GM12891 (cell line): Measurements from ENCODE around the gene METAP1.

Experiments used
- POLR2A ChIP-seq: IDR thresholded peaks from 2 replicates; pipeline ENCODE4 v1.6.1; 2011; ENCODE audit warnings: low read depth, low read length, control low read depth
- POLR2AphosphoS5 ChIP-seq: IDR thresholded peaks from 2 replicates; pipeline ENCODE4 v1.6.1; 2011; ENCODE audit warnings: low read depth, low read length, control low read depth
- TAF1 ChIP-seq: IDR thresholded peaks from 2 replicates; pipeline ENCODE4 v1.6.1; 2011; ENCODE audit warnings: low read depth, low read length, control low read depth

DNA sequence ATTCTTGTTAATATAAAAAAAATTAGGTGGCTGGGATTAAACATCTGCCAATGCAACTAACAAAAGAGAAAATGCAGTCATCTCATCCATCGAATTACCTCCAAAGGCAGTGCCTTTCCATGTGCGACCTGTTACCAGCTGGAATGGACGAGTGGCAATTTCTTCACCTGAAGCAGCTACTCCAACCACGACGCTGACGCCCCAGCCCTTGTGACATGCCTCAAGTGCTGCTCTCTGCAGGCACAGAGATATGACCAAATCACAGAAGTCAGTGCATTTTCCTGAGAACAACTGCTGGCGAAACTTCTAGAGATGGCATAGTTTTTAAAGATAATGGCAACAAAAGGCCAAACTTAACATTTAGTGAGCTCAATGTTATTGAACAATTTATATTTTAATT, 79.3 kb downstream of the METAP1 start:
- TF ChIP-seq POLR2A (no peak), TAF1 (no peak), POLR2AphosphoS5 (no peak)
